Measurements from ENCODE around the gene AP3D1.
"Not testable (repeated sequence)": the region's sequence is repeated elsewhere in the genome, so short reads cannot be mapped to it uniquely, and the experiment has no call there.

The AP3D1 gene

GRCh38 chr19:2151339-2152229 lies at the start of gene AP3D1:
TSS of gene AP3D1 (minus strand) at chr19:2151566. CDS start at chr19:2151334, 232 bp downstream.
- peak; percentile 99 for DNase-seq (ENCODE audit: low spot score)

GRCh38 chr19:2200624-2201294 lies 49.4 kb upstream of the AP3D1 start:
- not testable (repeated sequence) for DNase-seq (ENCODE audit: low spot score)

- no peak for DNase-seq (ENCODE audit: low spot score)
Observed at GRCh38 chr19:2199861-2200623, 48.7 kb upstream of the AP3D1 start.

- no peak for DNase-seq (ENCODE audit: low spot score)
Observed at GRCh38 chr19:2199215-2199614, 47.8 kb upstream of the AP3D1 start.

GRCh38 chr19:2198317-2198716 lies 47.0 kb upstream of the AP3D1 start:
- no peak for DNase-seq (ENCODE audit: low spot score)

- DNase-seq (ENCODE audit: low spot score) = no peak
Observed at GRCh38 chr19:2197270-2197669, 45.9 kb upstream of the AP3D1 start.

- DNase-seq (ENCODE audit: low spot score) = no peak
Observed at GRCh38 chr19:2195914-2196313, 44.5 kb upstream of the AP3D1 start.

- no peak for DNase-seq (ENCODE audit: low spot score)
Observed at GRCh38 chr19:2195361-2195760, 44.0 kb upstream of the AP3D1 start.

- no peak for DNase-seq (ENCODE audit: low spot score)
Observed at GRCh38 chr19:2194513-2195078, 43.2 kb upstream of the AP3D1 start.

GRCh38 chr19:2193807-2194206 lies 42.4 kb upstream of the AP3D1 start:
- no peak for DNase-seq (ENCODE audit: low spot score)

- no peak for DNase-seq (ENCODE audit: low spot score)
Observed at GRCh38 chr19:2192862-2193261, 41.5 kb upstream of the AP3D1 start.

- DNase-seq (ENCODE audit: low spot score) = no peak
Observed at GRCh38 chr19:2191456-2192310, 40.3 kb upstream of the AP3D1 start.

- DNase-seq (ENCODE audit: low spot score) = no peak
Observed at GRCh38 chr19:2190848-2191455, 39.6 kb upstream of the AP3D1 start.

- DNase-seq (ENCODE audit: low spot score) = no peak
Observed at GRCh38 chr19:2189880-2190279, 38.5 kb upstream of the AP3D1 start.

GRCh38 chr19:2188708-2189385 lies 37.5 kb upstream of the AP3D1 start:
- DNase-seq (ENCODE audit: low spot score) = no peak

GRCh38 chr19:2187159-2187558 lies 35.8 kb upstream of the AP3D1 start:
- DNase-seq (ENCODE audit: low spot score) = no peak

- peak; percentile 21 for DNase-seq (ENCODE audit: low spot score)
Observed at GRCh38 chr19:2186071-2186846, 34.9 kb upstream of the AP3D1 start.

GRCh38 chr19:2185734-2186070 lies 34.3 kb upstream of the AP3D1 start:
- no peak for DNase-seq (ENCODE audit: low spot score)

GRCh38 chr19:2184422-2184975 lies 33.1 kb upstream of the AP3D1 start:
- no peak for DNase-seq (ENCODE audit: low spot score)
